ENCODE results near the gene LMNB1.

LMNB1 gene

DNA sequence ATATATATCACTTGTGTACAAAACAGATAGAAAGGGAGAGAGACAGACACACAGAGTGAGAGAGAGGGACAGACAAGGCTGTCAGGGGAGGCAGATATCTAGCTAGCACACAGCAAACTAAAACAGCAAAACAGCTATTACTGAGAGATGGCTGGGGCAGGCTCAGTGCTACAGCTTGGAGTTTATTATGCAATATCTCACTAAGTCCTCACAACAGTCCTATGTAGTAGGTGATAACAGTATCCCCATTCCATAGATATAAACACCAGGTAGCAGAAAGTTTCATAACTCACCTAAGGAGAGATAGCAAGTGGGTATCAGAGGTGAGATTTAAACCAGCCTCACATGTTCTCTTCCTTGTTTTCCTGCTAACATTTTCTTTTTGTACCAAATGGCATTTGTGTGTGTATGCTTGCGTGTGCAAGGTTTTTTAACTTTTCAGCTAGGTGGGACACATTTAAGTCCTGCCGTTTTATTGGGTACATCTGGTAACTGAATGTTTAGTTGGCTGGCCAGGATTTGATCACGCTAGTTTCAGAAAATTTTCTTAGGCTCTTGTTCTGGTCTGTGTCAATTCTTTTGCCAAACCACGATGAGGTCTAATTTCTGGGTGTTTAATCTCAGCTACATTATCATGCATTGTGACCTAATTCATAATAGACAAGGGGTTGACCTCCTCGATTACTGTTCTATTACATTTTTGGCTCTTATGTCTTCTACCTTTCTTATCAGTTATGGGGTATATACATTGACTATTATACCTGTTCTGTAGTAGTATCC, 105.1 kb downstream of the LMNB1 start:
- H3K4me3 ChIP-seq (ENCODE audit: low read depth, low read length) = no peak overlapping the region
- TF ChIP-seq CTCF (IDR thresholded peaks at IDR 0.05; ENCODE audit: borderline replicate concordance, insufficient read depth, low read depth, low read length) = no peak

DNA sequence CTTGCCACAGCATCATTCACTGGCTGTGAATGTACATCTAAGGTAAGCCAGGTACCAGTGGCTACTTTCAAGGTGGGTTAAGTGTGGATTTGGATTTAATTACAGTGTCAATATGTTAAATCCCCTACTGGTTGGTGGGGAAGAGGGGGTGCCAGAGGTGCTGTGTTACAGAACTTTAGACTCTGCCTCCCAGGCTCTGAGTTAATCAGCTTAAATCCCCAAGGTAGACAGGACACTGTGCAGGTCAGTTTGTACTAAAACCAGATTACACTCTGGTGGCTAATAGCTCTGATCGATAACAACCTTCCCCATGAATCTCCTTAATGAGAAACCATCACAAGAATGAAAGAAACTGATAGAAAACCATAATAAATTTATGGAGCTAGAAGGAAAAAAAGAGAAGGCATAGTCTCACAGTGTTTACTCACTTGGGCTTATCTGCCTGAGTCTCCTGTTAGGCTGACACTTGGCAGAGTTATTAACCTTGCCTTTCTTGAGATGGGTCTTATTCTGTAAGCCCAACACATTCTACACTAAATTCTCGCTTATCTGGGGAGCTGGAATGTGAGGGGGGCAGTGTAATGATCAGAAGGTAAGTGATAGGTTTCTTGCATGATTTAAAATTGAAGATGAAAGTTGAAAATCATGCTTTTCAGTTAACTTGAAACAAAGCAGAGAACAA, 106.8 kb downstream of the LMNB1 start:
- TF ChIP-seq CTCF (IDR thresholded peaks at IDR 0.05; ENCODE audit: borderline replicate concordance, insufficient read depth, low read depth, low read length) = no peak
- no peak overlapping the region for H3K4me3 ChIP-seq (ENCODE audit: low read depth, low read length)

DNA sequence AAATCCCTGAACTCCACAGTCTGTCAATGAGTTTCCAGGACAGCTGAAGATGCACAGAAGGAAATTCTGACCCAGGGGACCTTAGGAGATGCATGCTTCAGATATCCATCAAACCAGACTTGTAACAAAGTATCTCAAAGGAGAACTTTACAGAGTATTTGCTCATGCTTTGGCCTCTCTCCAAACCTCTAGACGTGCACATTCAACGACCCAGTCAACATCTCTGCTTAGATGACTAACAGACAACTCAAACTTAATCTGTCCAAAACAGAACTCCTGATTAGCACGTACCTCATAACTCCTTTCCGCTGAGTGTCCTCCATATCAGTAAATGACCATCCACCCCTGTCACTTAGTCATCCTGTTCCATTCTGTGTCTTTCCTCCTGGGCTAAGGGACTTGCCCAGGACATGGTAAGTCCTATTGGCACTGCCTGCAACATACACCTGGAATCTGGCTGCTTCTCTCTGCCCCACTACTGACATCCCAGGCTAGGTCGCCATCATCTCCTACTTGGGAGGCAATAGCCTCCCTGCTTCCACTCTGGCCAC, 107.4 kb downstream of the LMNB1 start:
- no peak for TF ChIP-seq CTCF (IDR thresholded peaks at IDR 0.05; ENCODE audit: borderline replicate concordance, insufficient read depth, low read depth, low read length)
- H3K4me3 ChIP-seq (ENCODE audit: low read depth, low read length) = no peak overlapping the region

All from GM12875 (cell line).